ENCODE results near the gene RFX8.

RFX8 gene

GRCh38 chr2:101410114-101410513, 64.8 kb downstream of the RFX8 start:
- Histone ChIP-seq H3K9ac (ENCODE audit: low read depth, low read length) (no peak overlapping the region), H3K79me2 (ENCODE audit: insufficient read depth, low read length) (no peaks in the 10 kb centered on the region), H3K4me1 (ENCODE audit: insufficient read depth, low read length) (no peaks in the 10 kb centered on the region), H3K27me3 (ENCODE audit: insufficient read depth, low read length, poor library complexity) (no peaks in the 10 kb centered on the region), H3K36me3 (ENCODE audit: insufficient read depth, low read length) (peaks cover 4% of the 10 kb centered on the region), H3K4me2 (ENCODE audit: insufficient read depth, low read length) (no peak overlapping the region), H2AFZ (ENCODE audit: low read depth, low read length) (no peak overlapping the region), H3K9me3 (ENCODE audit: insufficient read depth, low read length, severe bottlenecking) (no peaks in the 10 kb centered on the region), H3K27ac (ENCODE audit: low read length) (no peak overlapping the region), H3K4me3 (ENCODE audit: low read depth in 1 of 2, low read length in 2 of 2) (no peak overlapping the region), H4K20me1 (ENCODE audit: insufficient read depth, low read length) (no peaks in the 10 kb centered on the region)
- TF ChIP-seq CTCF (IDR thresholded peaks at IDR 0.05; ENCODE audit: borderline replicate concordance, extremely low read depth, low read length, poor library complexity, severe bottlenecking) (no peak), EZH2 (IDR thresholded peaks at IDR 0.05; ENCODE audit: borderline replicate concordance, low read depth, low read length, severe bottlenecking) (no peak)
- ATAC-seq (ENCODE audit: insufficient read depth, low read depth) (peak; percentile 41; the same call in 1 of the 3 replicates), DNase-seq (no peak)

GRCh38 chr2:101409699-101410098, 65.2 kb downstream of the RFX8 start:
- no peak overlapping the region for H2AFZ ChIP-seq (ENCODE audit: low read depth, low read length)
- H3K9ac ChIP-seq (ENCODE audit: low read depth, low read length) = no peak overlapping the region
- ATAC-seq (ENCODE audit: insufficient read depth, low read depth) (no peak), DNase-seq (no peak)
- peaks cover 6% of the 10 kb centered on the region for H3K36me3 ChIP-seq (ENCODE audit: insufficient read depth, low read length)
- no peaks in the 10 kb centered on the region for H3K4me1 ChIP-seq (ENCODE audit: insufficient read depth, low read length)
- no peaks in the 10 kb centered on the region for H4K20me1 ChIP-seq (ENCODE audit: insufficient read depth, low read length)
- TF ChIP-seq CTCF (IDR thresholded peaks at IDR 0.05; ENCODE audit: borderline replicate concordance, extremely low read depth, low read length, poor library complexity, severe bottlenecking) (no peak), EZH2 (IDR thresholded peaks at IDR 0.05; ENCODE audit: borderline replicate concordance, low read depth, low read length, severe bottlenecking) (no peak)
- no peaks in the 10 kb centered on the region for H3K9me3 ChIP-seq (ENCODE audit: insufficient read depth, low read length, severe bottlenecking)
- no peak overlapping the region for H3K4me2 ChIP-seq (ENCODE audit: insufficient read depth, low read length)
- H3K79me2 ChIP-seq (ENCODE audit: insufficient read depth, low read length) = no peaks in the 10 kb centered on the region
- no peak overlapping the region for H3K27ac ChIP-seq (ENCODE audit: low read length)
- no peak overlapping the region for H3K4me3 ChIP-seq (ENCODE audit: low read depth in 1 of 2, low read length in 2 of 2)
- no peaks in the 10 kb centered on the region for H3K27me3 ChIP-seq (ENCODE audit: insufficient read depth, low read length, poor library complexity)

GRCh38 chr2:101408925-101409324, 66.0 kb downstream of the RFX8 start:
- Histone ChIP-seq H3K79me2 (ENCODE audit: insufficient read depth, low read length) (no peaks in the 10 kb centered on the region), H3K4me2 (ENCODE audit: insufficient read depth, low read length) (no peak overlapping the region), H3K4me1 (ENCODE audit: insufficient read depth, low read length) (no peaks in the 10 kb centered on the region), H3K9me3 (ENCODE audit: insufficient read depth, low read length, severe bottlenecking) (no peaks in the 10 kb centered on the region), H4K20me1 (ENCODE audit: insufficient read depth, low read length) (no peaks in the 10 kb centered on the region), H2AFZ (ENCODE audit: low read depth, low read length) (no peak overlapping the region), H3K9ac (ENCODE audit: low read depth, low read length) (no peak overlapping the region), H3K4me3 (ENCODE audit: low read depth in 1 of 2, low read length in 2 of 2) (no peak overlapping the region), H3K27me3 (ENCODE audit: insufficient read depth, low read length, poor library complexity) (no peaks in the 10 kb centered on the region), H3K27ac (ENCODE audit: low read length) (no peak overlapping the region), H3K36me3 (ENCODE audit: insufficient read depth, low read length) (peaks cover 9% of the 10 kb centered on the region)
- DNase-seq = no peak
- no peak for ATAC-seq (ENCODE audit: insufficient read depth, low read depth)
- TF ChIP-seq CTCF (IDR thresholded peaks at IDR 0.05; ENCODE audit: borderline replicate concordance, extremely low read depth, low read length, poor library complexity, severe bottlenecking) (no peak), EZH2 (IDR thresholded peaks at IDR 0.05; ENCODE audit: borderline replicate concordance, low read depth, low read length, severe bottlenecking) (no peak)

Measured in DND-41 (cell line).